Astrocyte of the spinal cord (primary cell): ENCODE results near the gene IFNA17.
A peak's percentile ranks its signal among the peaks of the same experiment; 100 is the strongest.
"Not testable (repeated sequence)": the region's sequence is repeated elsewhere in the genome, so short reads cannot be mapped to it uniquely, and the experiment has no call there.

Experiments used
- DNase-seq: peaks from one replicate; pipeline ENCODE4 v3.0.0; 2011; ENCODE audit warnings: low read depth, low spot score
- H3K4me3 ChIP-seq: 2 replicates; pipeline ENCODE4 v1.5.1; 2011; ENCODE audit warnings: low read depth, mild to moderate bottlenecking, low read length, moderate library complexity
- in situ Hi-C: cut with HindIII; loops from 2 replicates; pipeline ENCODE4 v1.10.0; 2017; ENCODE audit warnings: low sequenced_read_pairs
- TF ChIP-seq, protein P1 (sequence below): IDR thresholded peaks from 2 replicates; pipeline ENCODE4 v1.5.1; 2012; ENCODE audit warnings: low read depth, mild to moderate bottlenecking, low read length, inconsistent platforms

IFNA17 gene

DNA sequence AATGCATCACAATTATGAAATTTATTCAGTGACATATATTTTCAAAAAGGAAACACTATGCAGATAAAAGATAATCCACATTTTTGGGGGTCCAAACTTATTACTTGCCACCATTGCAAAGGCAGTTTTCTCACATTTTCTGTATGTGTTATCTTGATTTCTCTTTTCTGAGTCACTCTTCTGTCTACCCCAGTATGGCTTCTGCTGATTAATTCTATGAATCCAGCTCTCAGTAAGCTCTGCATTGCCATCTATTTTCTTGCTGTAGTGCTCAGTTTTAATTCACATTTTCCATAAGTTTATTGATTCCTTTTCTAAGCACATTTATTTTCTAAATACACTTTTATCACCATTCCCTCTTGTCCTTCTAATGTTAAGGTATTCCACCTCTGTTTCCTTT is 22.8 kb downstream of the IFNA17 start:
- H3K4me3 ChIP-seq, result no peak overlapping the region
- in situ Hi-C loops, result no loop called here
- TF ChIP-seq, protein P1, sequence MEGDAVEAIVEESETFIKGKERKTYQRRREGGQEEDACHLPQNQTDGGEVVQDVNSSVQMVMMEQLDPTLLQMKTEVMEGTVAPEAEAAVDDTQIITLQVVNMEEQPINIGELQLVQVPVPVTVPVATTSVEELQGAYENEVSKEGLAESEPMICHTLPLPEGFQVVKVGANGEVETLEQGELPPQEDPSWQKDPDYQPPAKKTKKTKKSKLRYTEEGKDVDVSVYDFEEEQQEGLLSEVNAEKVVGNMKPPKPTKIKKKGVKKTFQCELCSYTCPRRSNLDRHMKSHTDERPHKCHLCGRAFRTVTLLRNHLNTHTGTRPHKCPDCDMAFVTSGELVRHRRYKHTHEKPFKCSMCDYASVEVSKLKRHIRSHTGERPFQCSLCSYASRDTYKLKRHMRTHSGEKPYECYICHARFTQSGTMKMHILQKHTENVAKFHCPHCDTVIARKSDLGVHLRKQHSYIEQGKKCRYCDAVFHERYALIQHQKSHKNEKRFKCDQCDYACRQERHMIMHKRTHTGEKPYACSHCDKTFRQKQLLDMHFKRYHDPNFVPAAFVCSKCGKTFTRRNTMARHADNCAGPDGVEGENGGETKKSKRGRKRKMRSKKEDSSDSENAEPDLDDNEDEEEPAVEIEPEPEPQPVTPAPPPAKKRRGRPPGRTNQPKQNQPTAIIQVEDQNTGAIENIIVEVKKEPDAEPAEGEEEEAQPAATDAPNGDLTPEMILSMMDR, result no peak
- no peak for DNase-seq

DNA sequence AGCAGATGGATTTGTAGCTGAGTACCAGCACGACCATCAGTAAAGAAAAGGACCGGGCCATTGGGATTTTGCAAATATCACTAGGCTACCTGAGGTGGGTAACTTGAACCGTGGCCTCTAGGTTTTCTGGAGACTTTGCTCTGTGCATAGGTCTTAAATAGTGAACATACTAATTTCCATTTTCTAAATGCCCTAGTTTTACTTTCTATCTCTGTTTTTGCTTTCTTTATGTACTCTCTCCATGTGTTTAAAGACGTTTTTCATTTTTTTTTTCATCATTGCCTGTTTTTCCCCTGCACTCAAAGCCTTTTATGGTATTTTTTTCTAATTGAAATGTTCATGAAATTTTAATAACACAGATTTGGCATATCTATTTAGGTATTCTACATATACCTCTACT is 25.9 kb downstream of the IFNA17 start, which contains the start of gene IFNA7:
IFNA7 (minus strand) TSS at position 101 of the 400 bp plus-strand sequence; CDS start at position 61, 40 bp downstream.
- in situ Hi-C loops, DNase-seq, H3K4me3 ChIP-seq: not testable (repeated sequence)

DNA sequence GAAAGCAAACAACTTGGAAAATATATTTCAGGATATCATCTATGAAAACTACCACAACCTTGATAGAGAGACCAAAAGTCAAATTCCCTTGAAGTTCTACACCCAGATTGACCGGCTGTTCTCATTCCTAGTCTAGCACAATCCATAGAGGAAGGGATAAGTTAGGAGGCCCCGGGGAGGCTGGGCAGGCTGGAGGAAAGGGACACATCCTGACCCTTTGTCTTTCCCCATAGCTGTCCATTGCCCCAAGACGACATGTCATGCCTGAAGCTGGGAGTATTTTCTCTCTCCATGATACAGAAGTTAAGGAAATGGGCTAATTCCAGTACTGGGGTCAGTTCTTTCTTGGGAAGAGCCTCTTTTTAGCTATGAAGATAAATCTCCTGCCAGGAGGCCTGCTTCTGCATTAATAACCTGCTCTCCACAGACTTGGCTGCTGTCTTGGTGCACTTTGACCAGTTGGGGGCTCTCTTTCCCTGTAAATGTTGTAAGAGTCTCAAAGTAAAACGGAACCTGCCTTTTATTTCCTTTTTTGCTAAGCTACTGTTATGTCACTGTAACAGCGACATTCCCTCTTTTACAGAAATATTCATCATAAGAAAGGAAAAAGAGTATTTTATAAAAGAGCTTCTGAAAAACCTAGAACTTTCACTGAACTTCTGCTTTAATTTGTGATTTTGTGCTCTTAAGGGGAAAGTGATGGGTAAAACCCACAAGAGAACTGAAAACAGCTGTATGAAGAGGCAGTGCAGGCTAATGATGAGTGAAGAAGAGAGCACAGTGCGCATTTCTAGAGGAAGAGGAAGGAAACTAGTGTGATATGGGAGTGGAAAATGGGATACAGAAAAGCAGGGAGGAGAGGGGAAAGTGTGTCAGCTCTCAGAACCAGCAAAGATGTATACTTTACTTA is 32.9 kb downstream of the IFNA17 start:
- H3K4me3 ChIP-seq, in situ Hi-C loops: not testable (repeated sequence)
- DNase-seq, result peak; percentile 15
- TF ChIP-seq, protein P1, result peak; percentile 64

DNA sequence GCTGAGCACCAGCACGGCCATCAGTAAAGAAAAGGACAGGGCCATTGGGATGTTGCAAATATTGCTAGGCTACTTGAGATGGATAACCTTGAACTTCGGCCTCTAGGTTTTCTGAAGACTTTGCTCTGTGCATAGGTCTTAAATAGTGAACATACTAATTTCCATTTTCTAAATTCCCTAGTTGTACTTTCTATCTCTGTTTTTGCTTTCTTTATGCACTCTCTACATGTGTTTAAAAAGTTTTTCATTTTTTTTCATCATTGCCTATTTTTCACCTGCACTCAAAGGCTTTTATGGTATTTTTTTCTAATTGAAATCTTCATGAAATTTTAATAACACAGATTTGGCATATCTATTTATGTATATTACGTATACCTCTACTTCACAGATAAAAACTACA is 40.5 kb downstream of the IFNA17 start, which contains the start of gene IFNA4:
IFNA4 (minus strand) TSS at position 101 of the 400 bp plus-strand sequence; CDS start at position 45, 56 bp downstream.
- H3K4me3 ChIP-seq, DNase-seq, in situ Hi-C loops: not testable (repeated sequence)

DNA sequence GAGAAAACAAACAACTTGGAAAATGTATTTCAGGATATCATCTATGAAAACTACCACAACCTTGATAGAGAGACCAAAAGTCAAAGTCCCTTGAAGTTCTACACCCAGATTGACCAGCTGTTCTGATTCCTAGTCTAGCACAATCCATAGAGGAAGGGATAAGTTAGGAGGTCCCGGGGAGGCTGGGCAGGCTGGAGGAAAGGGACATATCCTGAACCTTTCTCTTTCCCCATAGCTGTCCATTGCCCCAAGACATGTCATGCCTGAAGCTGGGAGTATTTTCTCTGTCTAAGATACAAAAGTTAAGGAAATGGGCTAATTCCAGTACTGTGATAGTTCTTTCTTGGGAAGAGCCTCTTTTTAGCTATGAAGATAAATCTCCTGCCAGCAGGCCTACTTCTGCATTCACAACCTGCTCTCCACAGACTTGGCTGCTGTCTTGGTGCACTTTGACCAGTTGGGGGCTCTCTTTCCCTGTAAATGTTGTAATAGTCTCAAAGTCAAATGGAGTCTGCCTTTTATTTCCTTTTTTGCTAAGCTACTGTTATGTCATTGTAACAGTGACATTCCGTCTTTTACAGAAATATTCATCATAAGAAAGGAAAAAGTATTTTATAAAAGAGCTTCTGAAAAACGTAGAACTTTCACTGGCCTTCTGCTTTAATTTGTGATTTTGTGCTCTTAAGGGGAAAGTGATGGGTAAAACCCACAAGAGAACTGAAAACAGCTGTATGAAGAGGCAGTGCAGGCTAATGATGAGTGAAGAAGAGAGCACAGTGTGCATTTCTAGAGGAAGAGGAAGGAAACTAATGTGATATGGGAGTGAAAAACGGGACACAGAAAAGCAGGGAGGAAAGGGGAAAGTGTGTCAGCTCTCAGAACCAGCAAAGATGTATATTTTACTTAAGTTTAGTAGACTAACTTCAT is 44.9 kb downstream of the IFNA17 start:
- DNase-seq, result peak; percentile 1
- in situ Hi-C loops, result not testable (repeated sequence)

More for the DNA sequence above, 44.9 kb downstream of the IFNA17 start:
- H3K4me3 ChIP-seq, result not testable (repeated sequence)
- TF ChIP-seq, protein P1, result peak; percentile 54
